ENCODE measurements around the gene SSH3.

Gene SSH3

GRCh38 chr11:67281552-67282150 is 21.7 kb upstream of the SSH3 start:
- TF ChIP-seq ISL1 (CRISPR knock-in tag; IDR thresholded peaks at IDR 0.05) (no peak), GLIS3 (CRISPR knock-in tag; IDR thresholded peaks at IDR 0.05) (no peak), RARB (CRISPR knock-in tag; IDR thresholded peaks at IDR 0.05) (no peak), ARNTL (CRISPR knock-in tag; IDR thresholded peaks at IDR 0.05; ENCODE audit: borderline replicate concordance, low read depth) (no peak), ZC3H10 (CRISPR knock-in tag; IDR thresholded peaks at IDR 0.05) (no peak), ZNF8 (CRISPR knock-in tag; IDR thresholded peaks at IDR 0.05) (no peak), BACH2 (CRISPR knock-in tag; IDR thresholded peaks at IDR 0.05; ENCODE audit: borderline replicate concordance) (no peak), ZFP3 (CRISPR knock-in tag; IDR thresholded peaks at IDR 0.05) (no peak), CSDC2 (CRISPR knock-in tag; IDR thresholded peaks at IDR 0.05) (no peak), ZNF70 (CRISPR knock-in tag; IDR thresholded peaks at IDR 0.05) (no peak)
- TF ChIP-seq, protein P1, sequence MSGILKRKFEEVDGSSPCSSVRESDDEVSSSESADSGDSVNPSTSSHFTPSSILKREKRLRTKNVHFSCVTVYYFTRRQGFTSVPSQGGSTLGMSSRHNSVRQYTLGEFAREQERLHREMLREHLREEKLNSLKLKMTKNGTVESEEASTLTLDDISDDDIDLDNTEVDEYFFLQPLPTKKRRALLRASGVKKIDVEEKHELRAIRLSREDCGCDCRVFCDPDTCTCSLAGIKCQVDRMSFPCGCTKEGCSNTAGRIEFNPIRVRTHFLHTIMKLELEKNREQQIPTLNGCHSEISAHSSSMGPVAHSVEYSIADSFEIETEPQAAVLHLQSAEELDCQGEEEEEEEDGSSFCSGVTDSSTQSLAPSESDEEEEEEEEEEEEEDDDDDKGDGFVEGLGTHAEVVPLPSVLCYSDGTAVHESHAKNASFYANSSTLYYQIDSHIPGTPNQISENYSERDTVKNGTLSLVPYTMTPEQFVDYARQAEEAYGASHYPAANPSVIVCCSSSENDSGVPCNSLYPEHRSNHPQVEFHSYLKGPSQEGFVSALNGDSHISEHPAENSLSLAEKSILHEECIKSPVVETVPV (CRISPR knock-in tag; IDR thresholded peaks at IDR 0.05), result no peak
- ATAC-seq, result no peak

DNA sequence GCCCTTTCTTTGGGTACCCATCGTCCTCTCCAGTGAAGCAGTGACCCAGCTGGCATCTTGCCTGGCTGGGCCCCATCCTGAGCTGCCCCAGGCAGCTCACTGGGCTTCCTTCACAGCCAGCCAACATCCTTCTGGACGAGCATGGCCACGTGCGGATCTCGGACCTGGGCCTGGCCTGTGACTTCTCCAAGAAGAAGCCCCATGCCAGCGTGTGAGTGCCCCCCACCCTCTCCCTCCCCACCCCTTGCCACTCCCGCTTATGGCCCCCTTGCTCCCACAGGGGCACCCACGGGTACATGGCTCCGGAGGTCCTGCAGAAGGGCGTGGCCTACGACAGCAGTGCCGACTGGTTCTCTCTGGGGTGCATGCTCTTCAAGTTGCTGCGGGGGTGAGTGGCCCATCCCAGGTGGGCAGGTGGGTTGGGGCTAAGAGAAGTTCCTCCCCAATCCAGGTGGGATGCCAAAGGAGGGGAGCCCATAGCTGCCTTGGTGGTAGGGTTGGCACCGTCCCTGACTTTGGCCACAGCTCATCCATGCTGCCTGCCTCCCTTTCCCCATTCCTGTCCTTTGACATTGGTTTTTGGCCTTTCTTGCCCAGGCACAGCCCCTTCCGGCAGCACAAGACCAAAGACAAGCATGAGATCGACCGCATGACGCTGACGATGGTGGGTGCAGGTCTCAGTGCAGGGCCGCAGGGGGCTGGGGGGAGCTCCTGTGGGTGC is 21.0 kb upstream of the SSH3 start:
- TF ChIP-seq, protein P2, sequence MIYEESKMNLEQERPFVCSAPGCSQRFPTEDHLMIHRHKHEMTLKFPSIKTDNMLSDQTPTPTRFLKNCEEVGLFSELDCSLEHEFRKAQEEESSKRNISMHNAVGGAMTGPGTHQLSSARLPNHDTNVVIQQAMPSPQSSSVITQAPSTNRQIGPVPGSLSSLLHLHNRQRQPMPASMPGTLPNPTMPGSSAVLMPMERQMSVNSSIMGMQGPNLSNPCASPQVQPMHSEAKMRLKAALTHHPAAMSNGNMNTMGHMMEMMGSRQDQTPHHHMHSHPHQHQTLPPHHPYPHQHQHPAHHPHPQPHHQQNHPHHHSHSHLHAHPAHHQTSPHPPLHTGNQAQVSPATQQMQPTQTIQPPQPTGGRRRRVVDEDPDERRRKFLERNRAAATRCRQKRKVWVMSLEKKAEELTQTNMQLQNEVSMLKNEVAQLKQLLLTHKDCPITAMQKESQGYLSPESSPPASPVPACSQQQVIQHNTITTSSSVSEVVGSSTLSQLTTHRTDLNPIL (CRISPR knock-in tag; IDR thresholded peaks at IDR 0.05; ENCODE audit: low read depth), result no peak
- TF ChIP-seq ZNF8 (CRISPR knock-in tag; IDR thresholded peaks at IDR 0.05) (no peak), GLIS3 (CRISPR knock-in tag; IDR thresholded peaks at IDR 0.05) (no peak), ESRRG (CRISPR knock-in tag; IDR thresholded peaks at IDR 0.05) (no peak), ZNF70 (CRISPR knock-in tag; IDR thresholded peaks at IDR 0.05) (no peak), TSHZ2 (CRISPR knock-in tag; IDR thresholded peaks at IDR 0.05) (no peak), POU6F1 (CRISPR knock-in tag; IDR thresholded peaks at IDR 0.05; ENCODE audit: borderline replicate concordance, low read depth) (no peak), CSDC2 (CRISPR knock-in tag; IDR thresholded peaks at IDR 0.05) (no peak), RARB (CRISPR knock-in tag; IDR thresholded peaks at IDR 0.05) (no peak), BACH2 (CRISPR knock-in tag; IDR thresholded peaks at IDR 0.05; ENCODE audit: borderline replicate concordance) (no peak)
- TF ChIP-seq, protein P1 (CRISPR knock-in tag; IDR thresholded peaks at IDR 0.05), result no peak
- TF ChIP-seq, protein P3, sequence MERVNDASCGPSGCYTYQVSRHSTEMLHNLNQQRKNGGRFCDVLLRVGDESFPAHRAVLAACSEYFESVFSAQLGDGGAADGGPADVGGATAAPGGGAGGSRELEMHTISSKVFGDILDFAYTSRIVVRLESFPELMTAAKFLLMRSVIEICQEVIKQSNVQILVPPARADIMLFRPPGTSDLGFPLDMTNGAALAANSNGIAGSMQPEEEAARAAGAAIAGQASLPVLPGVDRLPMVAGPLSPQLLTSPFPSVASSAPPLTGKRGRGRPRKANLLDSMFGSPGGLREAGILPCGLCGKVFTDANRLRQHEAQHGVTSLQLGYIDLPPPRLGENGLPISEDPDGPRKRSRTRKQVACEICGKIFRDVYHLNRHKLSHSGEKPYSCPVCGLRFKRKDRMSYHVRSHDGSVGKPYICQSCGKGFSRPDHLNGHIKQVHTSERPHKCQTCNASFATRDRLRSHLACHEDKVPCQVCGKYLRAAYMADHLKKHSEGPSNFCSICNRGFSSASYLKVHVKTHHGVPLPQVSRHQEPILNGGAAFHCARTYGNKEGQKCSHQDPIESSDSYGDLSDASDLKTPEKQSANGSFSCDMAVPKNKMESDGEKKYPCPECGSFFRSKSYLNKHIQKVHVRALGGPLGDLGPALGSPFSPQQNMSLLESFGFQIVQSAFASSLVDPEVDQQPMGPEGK (CRISPR knock-in tag; IDR thresholded peaks at IDR 0.05; ENCODE audit: borderline replicate concordance), result no peak
- no peak for ATAC-seq

DNA sequence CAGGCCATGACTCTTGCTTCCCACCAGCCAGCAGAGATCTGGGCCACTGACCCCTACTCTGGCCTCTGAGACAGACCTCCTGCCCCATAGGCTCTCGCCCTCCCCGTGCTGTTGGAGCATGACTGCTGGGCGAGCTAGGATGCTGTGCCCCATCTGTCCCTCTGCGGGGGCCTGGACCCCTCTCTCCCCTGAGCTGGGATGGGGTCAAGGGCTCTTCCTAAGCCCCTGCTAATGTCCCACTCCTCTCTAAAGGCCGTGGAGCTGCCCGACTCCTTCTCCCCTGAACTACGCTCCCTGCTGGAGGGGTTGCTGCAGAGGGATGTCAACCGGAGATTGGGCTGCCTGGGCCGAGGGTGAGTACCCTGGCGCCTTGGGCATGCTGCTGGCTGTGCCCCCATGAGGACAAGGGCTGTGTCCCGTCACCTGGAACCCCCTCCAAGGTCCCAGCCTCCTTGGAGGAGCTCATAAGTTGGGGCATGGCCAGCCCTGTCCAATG is 20.4 kb upstream of the SSH3 start:
- ATAC-seq, result no peak

More for the DNA sequence above, 20.4 kb upstream of the SSH3 start:
- TF ChIP-seq, protein P1 (CRISPR knock-in tag; IDR thresholded peaks at IDR 0.05), result no peak
- TF ChIP-seq PPARA (CRISPR knock-in tag; IDR thresholded peaks at IDR 0.05; ENCODE audit: borderline replicate concordance) (no peak), TSHZ2 (CRISPR knock-in tag; IDR thresholded peaks at IDR 0.05) (no peak), POU6F1 (CRISPR knock-in tag; IDR thresholded peaks at IDR 0.05; ENCODE audit: borderline replicate concordance, low read depth) (no peak)
